Smooth muscle cell of bladder (primary cell): Measurements from ENCODE around the gene OR2A12. TPM values are rescaled to one million over a fixed set of nuclear protein-coding genes. Genes with fewer than 3 reads are reported as not detected.

Experiments
- total RNA-seq: library from RNA; depleted of rRNA; stranded (reverse); fragments of >200 nt; gene quantifications from 2 replicates; pipeline ENCODE4 v1.2.3, GENCODE V29; 2014

The OR2A12 gene, protein sequence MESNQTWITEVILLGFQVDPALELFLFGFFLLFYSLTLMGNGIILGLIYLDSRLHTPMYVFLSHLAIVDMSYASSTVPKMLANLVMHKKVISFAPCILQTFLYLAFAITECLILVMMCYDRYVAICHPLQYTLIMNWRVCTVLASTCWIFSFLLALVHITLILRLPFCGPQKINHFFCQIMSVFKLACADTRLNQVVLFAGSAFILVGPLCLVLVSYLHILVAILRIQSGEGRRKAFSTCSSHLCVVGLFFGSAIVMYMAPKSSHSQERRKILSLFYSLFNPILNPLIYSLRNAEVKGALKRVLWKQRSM
- not detected in 2 replicates for total RNA-seq

DNA sequence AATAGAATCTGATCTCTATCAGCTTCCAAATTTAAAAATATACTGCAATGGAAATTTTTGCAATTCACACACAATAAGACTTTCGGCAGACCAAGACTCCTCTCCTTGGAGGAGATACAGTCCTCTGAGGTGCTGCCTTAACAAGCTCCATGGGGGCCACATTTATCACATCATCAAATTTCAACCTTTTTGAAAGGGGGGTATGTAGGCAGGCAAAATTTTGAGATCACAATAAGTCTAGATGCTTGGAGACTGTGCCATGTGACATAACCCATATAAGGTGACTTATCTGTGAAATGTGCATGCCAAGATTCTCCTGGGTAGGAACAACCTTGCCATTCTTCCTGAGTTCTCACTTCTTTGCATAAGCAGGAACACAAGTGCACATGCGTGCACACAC is at the start of gene OR2A12:
Gene OR2A12 (plus strand): TSS at position 301 of the 400 bp plus-strand sequence. CDS start 8,830 bp downstream, outside the sequence.

DNA sequence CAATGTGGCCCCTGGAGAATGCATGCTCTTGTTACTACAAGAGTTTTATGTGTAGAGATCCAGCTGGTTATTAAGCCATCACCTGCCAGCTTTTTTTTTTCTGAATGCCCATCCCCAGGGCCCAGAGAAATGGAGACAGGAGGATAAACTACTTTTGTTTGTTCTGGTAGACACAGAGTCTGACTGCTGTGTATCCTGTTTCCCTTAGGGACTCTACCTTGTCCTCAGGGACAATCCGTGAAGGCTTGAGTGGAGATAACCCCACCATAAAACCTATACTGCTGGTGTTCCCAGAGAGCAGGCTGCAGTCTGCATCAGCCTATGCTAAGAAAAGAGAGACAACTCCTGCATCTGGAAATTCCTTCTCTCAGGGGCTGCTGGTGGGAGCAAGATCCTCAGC is 37.4 kb upstream of the OR2A12 start, which contains the start of gene OR2A5:
Gene OR2A5 (plus strand): TSS at position 301 of the 400 bp plus-strand sequence. CDS start 1,454 bp downstream, outside the sequence.

GRCh38 chr7:144069511-144069910 is 16.6 kb upstream of the OR2A12 start, which contains the start of gene OR2A25:
Gene OR2A25 (plus strand): TSS chr7:144069811. CDS start chr7:144074220, 4,409 bp downstream.

GRCh38 chr7:144109283-144109682 is 23.2 kb downstream of the OR2A12 start, which contains the start of gene OR2A2:
Gene OR2A2 (plus strand): TSS chr7:144109583. CDS start chr7:144109583, 0 bp downstream.

DNA sequence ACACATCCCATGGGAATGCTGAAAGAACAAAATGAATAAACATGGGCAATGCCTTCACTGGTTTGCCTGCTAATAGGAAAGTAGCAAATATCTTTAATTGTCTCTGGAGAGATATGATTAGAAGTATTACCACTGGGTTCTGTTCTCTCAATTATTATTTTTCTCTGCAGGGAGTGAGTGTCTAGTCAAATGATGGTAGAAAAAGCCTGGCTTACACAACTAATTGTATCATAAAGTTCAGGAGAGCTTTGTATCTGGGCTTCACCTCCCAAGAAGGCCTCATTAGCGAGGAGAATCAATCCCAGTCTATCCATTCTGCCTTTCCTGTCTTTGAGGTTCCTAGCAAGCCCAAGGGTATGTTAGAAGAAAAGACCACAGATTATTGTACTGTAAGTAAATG is 36.8 kb downstream of the OR2A12 start, which contains the start of gene OR2A14:
Gene OR2A14 (plus strand): TSS at position 301 of the 400 bp plus-strand sequence. CDS start 5,937 bp downstream, outside the sequence.

Other genes with a start within 250 kb of the OR2A12 start
- 51.2 and 66.3 TPM in 2 replicates for gene TCAF1, start 184.1 kb upstream of the OR2A12 start, total RNA-seq
- not detected in 2 replicates for gene OR2F2, start 151.0 kb upstream of the OR2A12 start, total RNA-seq
- gene OR2F1, start 131.4 kb upstream of the OR2A12 start, total RNA-seq: not detected in 2 replicates
- not detected in 2 replicates for gene OR6B1, start 86.0 kb upstream of the OR2A12 start, total RNA-seq
- gene OR2A5, start 37.3 kb upstream of the OR2A12 start, total RNA-seq: not detected in 2 replicates
- not detected in 2 replicates for gene OR2A25, start 16.5 kb upstream of the OR2A12 start, total RNA-seq
- not detected in 2 replicates for gene OR2A2, start 23.3 kb downstream of the OR2A12 start, total RNA-seq
- not detected in 2 replicates for gene OR2A14, start 36.9 kb downstream of the OR2A12 start, total RNA-seq
- 0.14 and 0.28 TPM in 2 replicates for gene CTAGE4, start 97.2 kb downstream of the OR2A12 start, total RNA-seq
- 0.55 and 1.3 TPM in 2 replicates for gene ARHGEF35, start 109.6 kb downstream of the OR2A12 start, total RNA-seq
- under 0.01 TPM in 1 of 2 replicates, not detected in the other for gene OR2A42, start 153.3 kb downstream of the OR2A12 start, total RNA-seq
- gene OR2A7, start 178.5 kb downstream of the OR2A12 start, total RNA-seq: 0.09 and 0.14 TPM in 2 replicates
- gene CTAGE8, start 183.0 kb downstream of the OR2A12 start, total RNA-seq: 0.28 TPM in 1 of 2 replicates, not detected in the other
- not detected in 2 replicates for gene OR2A1, start 226.1 kb downstream of the OR2A12 start, total RNA-seq